GM12891 (cell line): ENCODE measurements around the gene RRP15.

Source experiments
- POLR2A ChIP-seq: IDR thresholded peaks from 2 replicates; pipeline ENCODE4 v1.6.1; 2011; ENCODE audit warnings: low read depth, low read length, control low read depth
- POLR2AphosphoS5 ChIP-seq: IDR thresholded peaks from 2 replicates; pipeline ENCODE4 v1.6.1; 2011; ENCODE audit warnings: low read depth, low read length, control low read depth
- POU2F2 ChIP-seq: IDR thresholded peaks from 2 replicates; pipeline ENCODE4 v1.6.1; 2011; ENCODE audit warnings: low read depth, mild to moderate bottlenecking, control low read depth, low read length, moderate library complexity
- TAF1 ChIP-seq: IDR thresholded peaks from 2 replicates; pipeline ENCODE4 v1.6.1; 2011; ENCODE audit warnings: low read depth, low read length, control low read depth

GRCh38 chr1:218255090-218255489 is 30.0 kb upstream of the RRP15 start:
- TF ChIP-seq POLR2A (no peak), POLR2AphosphoS5 (no peak), POU2F2 (no peak), TAF1 (no peak)
